Right lobe of liver (tissue), 6 donors: Measurements from ENCODE around the gene PAX2. TPM values are rescaled to one million over a fixed set of nuclear protein-coding genes. Genes with fewer than 3 reads are reported as not detected.

Experiments used
- ATAC-seq, 4 donors: fragments of 200-7000 bp; cut with Tn5 transposase; one replicate each; pipeline ENCODE4 v1.9.1; 2020; ENCODE audit warnings: mild to moderate bottlenecking in 4 of 4, moderate library complexity in 4 of 4
- DNase-seq, 3 donors: peaks; one replicate each; pipeline ENCODE4 v3.0.0-alpha.2; 2020
- H3K27ac ChIP-seq, 3 donors: fragments of 200-600 bp; one replicate each; pipeline ENCODE4 v1.8.0; 2022
- H3K27me3 ChIP-seq, 2 donors: fragments of 200-600 bp; one replicate each; pipeline ENCODE4 v1.8.0; 2022
- H3K36me3 ChIP-seq, 4 donors: fragments of 200-600 bp; sonication (generic) in 1 of 4; one replicate each; pipeline versions ENCODE4 v1.5.1 to v1.8.0; 2017 to 2022; ENCODE audit warnings: control low read depth in 1 of 4
- H3K4me1 ChIP-seq, 4 donors: fragments of 200-600 bp; sonication (generic) in 1 of 4; one replicate each; pipeline versions ENCODE4 v1.5.1 to v1.8.0; 2017 to 2022; ENCODE audit warnings: control low read depth in 1 of 4
- H3K4me3 ChIP-seq, 3 donors: fragments of 200-600 bp; one replicate each; pipeline ENCODE4 v1.8.0; 2022
- H3K9me3 ChIP-seq, 4 donors: fragments of 200-600 bp; sonication (generic) in 1 of 4; one replicate each; pipeline versions ENCODE4 v1.5.1 to v1.8.0; 2017 to 2022; ENCODE audit warnings: control low read depth in 1 of 4
- CTCF ChIP-seq, 4 donors: fragments of 200-600 bp in 3 of 4; fragments of 450-650 bp in 1 of 4; IDR thresholded peaks; one replicate each; pipeline versions ENCODE4 v1.5.1 to v1.8.0; 2016 to 2022; ENCODE audit warnings: antibody characterized with exemption in 4 of 4, mild to moderate bottlenecking in 2 of 4
- POLR2A ChIP-seq: fragments of 450-650 bp; IDR thresholded peaks from one replicate; pipeline ENCODE4 v1.6.1; 2017; ENCODE audit warnings: antibody characterized with exemption, mild to moderate bottlenecking
- WGBS: methylation state at CpG from one replicate; pipeline ENCODE4 v1.1.6; 2018; ENCODE audit warnings: low coverage, low lambda C conversion rate; ENCODE audit not compliant: insufficient coverage; ENCODE audit errors: missing lambda C conversion rate; 5-methylcytosine and 5-hydroxymethylcytosine counted together
- intact Hi-C, 2 donors: fragments of 100-400 bp; cut with DNase I; formaldehyde crosslinking; loops; one replicate each; pipeline versions ENCODE4 v1.11.2 to v1.14.1; 2022
- total RNA-seq, 6 experiments: library from RNA; depleted of rRNA in 2 of 6; stranded (reverse); fragments of >200 nt in 2 of 6; fragmentation: NEBNext Ultra II Directional in 3 of 6; extraction: Animal tissue kit (Norgen Biotek cat#: 25700) in 3 of 6; gene quantifications; one replicate each; pipeline versions ENCODE4 v1.1.0 to v1.2.4, GENCODE V29; 2016 to 2023
- donor health status: DM: no; HTN: yes; CAD: no.
- donor health status: DM: no; HTN: no; CAD: no.
- donor health status: DM: no; HTN: no; CAD: no.
- donor health status: DM: no; HTN: yes; CAD: no.
- donor health status: DM: no; HTN: yes; CAD: no.

The PAX2 gene
- total RNA-seq, 6 experiments from 2014 or later: 0.24 TPM; not detected in 5

GRCh38 chr10:100792574-100792973 lies 47.2 kb downstream of the PAX2 start:
- H3K4me1 ChIP-seq: no peaks in the 10 kb centered on the region
- DNase-seq: no peak
- H3K4me3 ChIP-seq: no peak overlapping the region
- 59% methylated on average over 3 of the region's 8 CpGs for WGBS
- intact Hi-C loops: no loop called here
- H3K9me3 ChIP-seq: no peaks in the 10 kb centered on the region
- TF ChIP-seq CTCF (IDR thresholded peaks at IDR 0.05): no peak
- no peak for TF ChIP-seq POLR2A
- ATAC-seq: no peak
- no peaks in the 10 kb centered on the region for H3K27me3 ChIP-seq
- H3K27ac ChIP-seq: no peak overlapping the region
- H3K36me3 ChIP-seq: no peaks in the 10 kb centered on the region

- no peaks in the 10 kb centered on the region for H3K4me1 ChIP-seq
- H3K9me3 ChIP-seq: no peaks in the 10 kb centered on the region
- no peak overlapping the region for H3K27ac ChIP-seq
- intact Hi-C loops: no loop called here
- DNase-seq: no peak
- no peaks in the 10 kb centered on the region for H3K27me3 ChIP-seq
- no peak overlapping the region for H3K4me3 ChIP-seq
- TF ChIP-seq CTCF (IDR thresholded peaks at IDR 0.05): no peak
- TF ChIP-seq POLR2A: no peak
- ATAC-seq: no peak
- no peaks in the 10 kb centered on the region for H3K36me3 ChIP-seq
- 45% methylated on average over 3 of the region's 7 CpGs for WGBS
Measured at GRCh38 chr10:100793055-100793454, 47.7 kb downstream of the PAX2 start.

DNA sequence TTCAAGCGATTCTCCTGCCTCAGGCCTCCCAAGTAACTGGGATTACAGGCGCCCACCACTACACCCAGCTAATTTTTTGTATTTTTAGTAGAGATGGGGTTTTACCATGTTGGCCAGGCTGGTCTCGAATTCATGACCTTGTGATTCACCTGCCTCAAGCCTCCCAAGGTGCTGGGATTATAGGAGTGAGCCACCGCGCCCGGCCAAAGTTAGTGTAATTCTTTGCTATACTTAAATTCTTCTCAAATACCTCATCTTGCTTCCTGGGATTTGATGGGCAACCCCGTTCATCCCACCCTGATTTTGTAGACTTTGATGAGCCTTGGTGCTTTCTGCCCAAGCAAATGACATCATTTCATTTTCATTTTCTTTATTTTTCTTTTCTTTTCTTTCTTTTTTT lies 54.5 kb downstream of the PAX2 start:
- WGBS: 75% methylated on average over 7 of the region's 7 CpGs
- no peaks in the 10 kb centered on the region for H3K27me3 ChIP-seq

GRCh38 chr10:100800931-100801330 lies 55.5 kb downstream of the PAX2 start:
- H3K27me3 ChIP-seq: no peaks in the 10 kb centered on the region

More for the DNA sequence above, 54.5 kb downstream of the PAX2 start:
- no peak overlapping the region for H3K27ac ChIP-seq
- no peaks in the 10 kb centered on the region for H3K9me3 ChIP-seq
- no peaks in the 10 kb centered on the region for H3K36me3 ChIP-seq
- intact Hi-C loops: no loop called here
- DNase-seq: no peak
- H3K4me1 ChIP-seq: no peaks in the 10 kb centered on the region
- ATAC-seq: no peak
- H3K4me3 ChIP-seq: no peak overlapping the region
- no peak for TF ChIP-seq POLR2A
- TF ChIP-seq CTCF (IDR thresholded peaks at IDR 0.05): no peak

More at GRCh38 chr10:100800931-100801330, 55.5 kb downstream of the PAX2 start:
- WGBS: 36% methylated on average over 3 of the region's 4 CpGs
- Histone ChIP-seq H3K4me1 (no peaks in the 10 kb centered on the region), H3K9me3 (no peaks in the 10 kb centered on the region), H3K4me3 (no peak overlapping the region), H3K36me3 (no peaks in the 10 kb centered on the region), H3K27ac (no peak overlapping the region)
- TF ChIP-seq POLR2A (no peak), CTCF (IDR thresholded peaks at IDR 0.05) (no peak)
- intact Hi-C loops: no loop called here
- ATAC-seq (no peak), DNase-seq (no peak)
